K562 (cell line): Measurements from ENCODE around the gene DDX5. TPM values are rescaled to one million over a fixed set of nuclear protein-coding genes. Genes with fewer than 3 reads are reported as not detected.

Source experiments
- ATAC-seq: fragments of 200-7000 bp; cut with Tn5 transposase; 3 replicates; pipeline ENCODE4 v1.9.1; 2020; ENCODE audit warnings: moderate library complexity
- BruUV-seq: library from RNA; stranded (reverse); fragments of 400-500 nt; replicated peaks from 2 replicates; lab custom pipeline; 2021; lab: Mats Ljungman, UMichigan
- CTCF ChIA-PET: fragments of 300-600 bp; formaldehyde crosslinking; extraction: SDS; loops from one replicate; lab custom pipeline; 2021; ENCODE audit warnings: low intra/inter-chr PET ratio; lab: Yijun Ruan, JAX
- POLR2A ChIA-PET: fragments of 300-600, 350-650 bp; sonication (Branson Sonifier 250); formaldehyde crosslinking; extraction: SDS; loops from one replicate; lab custom pipeline; 2021; ENCODE audit warnings: antibody characterized with exemption, inconsistent platforms; lab: Yijun Ruan, JAX
- DNase-seq, 4 experiments: peaks; one replicate each; pipeline versions ENCODE4 v3.0.0 to v3.0.0-alpha.2; 2011 to 2018; ENCODE audit warnings: low spot score in 3 of 4, mixed read lengths in 3 of 4; ENCODE audit errors: extremely low read depth in 1 of 4
- FAIRE-seq: peaks from 2 replicates; lab custom pipeline; 2011; peaks lifted over from hg19 to GRCh38; lab: Jason Lieb, UNC
- H2AFZ ChIP-seq: 2 replicates; pipeline ENCODE4 v1.6.0; 2011; ENCODE audit warnings: low read depth, low read length, control low read depth, inconsistent platforms
- H3K27ac ChIP-seq: fragments of 200-600 bp; 3 replicates; pipeline ENCODE4 v1.8.0; 2011; ENCODE audit warnings: low read depth, mild to moderate bottlenecking, control low read depth, inconsistent platforms, low read length, moderate library complexity, mixed read lengths; ENCODE audit errors: extremely low read depth
- H3K27me3 ChIP-seq, 2 experiments: fragments of 300-600 bp in 1 of 2; 2 replicates in 1 of 2; 3 replicates in 1 of 2; pipeline versions ENCODE4 v1.6.0 to v1.8.0; 2011; ENCODE audit warnings: inconsistent platforms in 2 of 2, low read length in 2 of 2, mild to moderate bottlenecking in 1 of 2, mixed read lengths in 1 of 2, moderate library complexity in 1 of 2; ENCODE audit not compliant: control insufficient read depth in 2 of 2, insufficient read depth in 2 of 2
- H3K36me3 ChIP-seq: fragments of 300-600 bp; 3 replicates; pipeline ENCODE4 v1.8.0; 2011; ENCODE audit warnings: mild to moderate bottlenecking, low read length, inconsistent platforms; ENCODE audit not compliant: control insufficient read depth, insufficient read depth
- H3K4me1 ChIP-seq, 2 experiments: fragments of 200-600 bp in 1 of 2; replicated peaks in 1 of 2; 2 replicates in 1 of 2; 3 replicates in 1 of 2; pipeline versions ENCODE4 v1.5.1 to v1.8.0; 2011; ENCODE audit warnings: inconsistent platforms in 2 of 2, low read length in 2 of 2, mild to moderate bottlenecking in 1 of 2, mixed read lengths in 1 of 2, moderate library complexity in 1 of 2; ENCODE audit not compliant: control insufficient read depth in 2 of 2, insufficient read depth in 2 of 2
- H3K4me2 ChIP-seq: 2 replicates; pipeline ENCODE4 v1.6.1; 2011; ENCODE audit warnings: low read length, control low read depth, inconsistent platforms, mixed read lengths; ENCODE audit not compliant: insufficient read depth
- H3K4me3 ChIP-seq: fragments of 200-600 bp; sonication (generic), shearing (Covaris generic); 2 replicates; pipeline ENCODE4 v1.5.1; 2016; ENCODE audit warnings: control low read depth, inconsistent platforms
- H3K79me2 ChIP-seq: fragments of 200-600 bp; 3 replicates; pipeline ENCODE4 v1.8.0; 2011; ENCODE audit warnings: low read length, inconsistent platforms; ENCODE audit not compliant: control insufficient read depth, insufficient read depth
- H3K9ac ChIP-seq, 2 experiments: 2 replicates each; pipeline versions ENCODE4 v1.6.0 to v1.6.1; 2011; ENCODE audit warnings: low read depth in 2 of 2, low read length in 2 of 2, control low read depth in 1 of 2, inconsistent platforms in 1 of 2, mild to moderate bottlenecking in 1 of 2, mixed read lengths in 1 of 2; ENCODE audit not compliant: insufficient read depth in 1 of 2
- H3K9me1 ChIP-seq: one replicate; pipeline ENCODE4 v1.6.0; 2011; ENCODE audit warnings: inconsistent platforms, mild to moderate bottlenecking, low read length, moderate library complexity; ENCODE audit not compliant: control insufficient read depth, insufficient read depth
- H3K9me3 ChIP-seq: replicated peaks from 2 replicates; pipeline ENCODE4 v1.5.1; 2011; ENCODE audit warnings: low read depth, low read length, inconsistent platforms; ENCODE audit not compliant: control insufficient read depth, insufficient read depth
- H4K20me1 ChIP-seq: replicated peaks from 2 replicates; pipeline ENCODE4 v1.6.1; 2011; ENCODE audit warnings: low read length, inconsistent platforms, mixed read lengths; ENCODE audit not compliant: control insufficient read depth, insufficient read depth
- HNRNPH1 ChIP-seq: fragments of 200-400 bp; formaldehyde crosslinking; optimal IDR thresholded peaks from 2 replicates; pipeline ENCODE3; 2017; ENCODE audit warnings: low read depth, mild to moderate bottlenecking, low read length, moderate library complexity
- JUND ChIP-seq, 2 experiments: IDR thresholded peaks; 2 replicates in 1 of 2; 3 replicates in 1 of 2; pipeline ENCODE4 v1.6.1; 2011; ENCODE audit warnings: borderline replicate concordance in 2 of 2, low read depth in 2 of 2, low read length in 2 of 2, improper control_type of control experiment in 1 of 2, missing biosample characterization in 1 of 2, missing genetic modification characterization in 1 of 2, missing genetic modification reagents in 1 of 2
- MYNN ChIP-seq, 2 experiments: sonication (generic); formaldehyde crosslinking in 1 of 2; IDR thresholded peaks; 2 replicates each; pipeline versions ENCODE4 v1.5.0 to v1.6.1; 2016 to 2020; ENCODE audit warnings: antibody characterized with exemption in 1 of 2, missing genetic modification reagents in 1 of 2
- POLR2A ChIP-seq: fragments of 450-650 bp; conservative IDR thresholded peaks from 2 replicates; pipeline ENCODE4 v1.6.1; 2016
- ZNF140 ChIP-seq: fragments of 250-450 bp; sonication (Bioruptor Pico); IDR thresholded peaks from 2 replicates; pipeline ENCODE4 v1.8.0; 2021; ENCODE audit warnings: moderate library complexity, mild to moderate bottlenecking, inconsistent platforms
- ZNF668 ChIP-seq: fragments of 250-450 bp; sonication (Bioruptor Pico); IDR thresholded peaks from 2 replicates; pipeline ENCODE4 v1.8.0; 2022; ENCODE audit warnings: mild to moderate bottlenecking, inconsistent platforms
- WGBS: fragments of 100-300 bp; shearing (Covaris generic); methylation state at CpG from one replicate; pipeline ENCODE4 v1.1.6; 2016; ENCODE audit warnings: low coverage, mixed read lengths; ENCODE audit not compliant: insufficient coverage; ENCODE audit errors: missing lambda C conversion rate; 5-methylcytosine and 5-hydroxymethylcytosine counted together
- in situ Hi-C: fragments of 300-500 bp; cut with MboI; formaldehyde crosslinking; loops from 4 replicates; pipeline ENCODE4 v1.15.0; 2018; ENCODE audit warnings: inconsistent platforms, mixed read lengths
- intact Hi-C: fragments of 100-400 bp; cut with micrococcal nuclease; formaldehyde crosslinking; loops from 2 replicates; pipeline ENCODE4 v1.14.2; 2022
- polyA plus RNA-seq, 8 experiments: library from polyadenylated mRNA; depleted of rRNA in 4 of 8; stranded (reverse) in 5 of 8; unstranded in 3 of 8; fragments of >200 nt; fragmentation: Nextera tagmentation in 2 of 8; fragmentation: Illumina TruSeq in 1 of 8; extraction: Ambion mirVana in 2 of 8; extraction: Trizol in 1 of 8; gene quantifications; 2 replicates each; pipeline versions ENCODE4 v1.2.1 to v1.2.3, GENCODE V29; 2011 to 2014; ENCODE audit warnings: inconsistent platforms in 1 of 8, missing spikeins in 1 of 8
- total RNA-seq, 7 experiments: library from RNA; depleted of rRNA in 6 of 7; stranded (reverse); fragments of >200 nt in 6 of 7; fragmentation: Illumina TruSeq in 2 of 7; extraction: Trizol in 2 of 7; gene quantifications; 2 replicates each; pipeline versions ENCODE4 v1.2.1 to v1.2.3, GENCODE V29; 2011 to 2021; ENCODE audit warnings: low replicate concordance in 1 of 7
- TF ChIP-seq, protein P1 (sequence below): fragments of 250-450 bp; sonication (Bioruptor Pico); IDR thresholded peaks from 2 replicates; pipeline ENCODE4 v1.8.0; 2021; ENCODE audit warnings: moderate library complexity, mild to moderate bottlenecking, inconsistent platforms
- TF ChIP-seq, protein P2 (sequence below), 2 experiments: fragments of 150-350 bp in 1 of 2; IDR thresholded peaks; 2 replicates each; pipeline ENCODE4 v1.6.1; 2012 to 2016; ENCODE audit warnings: low read depth in 2 of 2, low read length in 2 of 2, mild to moderate bottlenecking in 1 of 2, moderate library complexity in 1 of 2
- TF ChIP-seq, protein P3 (sequence below): sonication (generic); formaldehyde crosslinking; IDR thresholded peaks from 2 replicates; pipeline ENCODE4 v1.9.0; 2022; ENCODE audit warnings: mild to moderate bottlenecking, missing genetic modification reagents

Gene DDX5
- total and polyA plus RNA-seq, 9 of the 15 experiments (the other 6 are each of a cell fraction or from before 2014, with no cell fraction given): 306 to 1,639 (median 604) TPM

DNA sequence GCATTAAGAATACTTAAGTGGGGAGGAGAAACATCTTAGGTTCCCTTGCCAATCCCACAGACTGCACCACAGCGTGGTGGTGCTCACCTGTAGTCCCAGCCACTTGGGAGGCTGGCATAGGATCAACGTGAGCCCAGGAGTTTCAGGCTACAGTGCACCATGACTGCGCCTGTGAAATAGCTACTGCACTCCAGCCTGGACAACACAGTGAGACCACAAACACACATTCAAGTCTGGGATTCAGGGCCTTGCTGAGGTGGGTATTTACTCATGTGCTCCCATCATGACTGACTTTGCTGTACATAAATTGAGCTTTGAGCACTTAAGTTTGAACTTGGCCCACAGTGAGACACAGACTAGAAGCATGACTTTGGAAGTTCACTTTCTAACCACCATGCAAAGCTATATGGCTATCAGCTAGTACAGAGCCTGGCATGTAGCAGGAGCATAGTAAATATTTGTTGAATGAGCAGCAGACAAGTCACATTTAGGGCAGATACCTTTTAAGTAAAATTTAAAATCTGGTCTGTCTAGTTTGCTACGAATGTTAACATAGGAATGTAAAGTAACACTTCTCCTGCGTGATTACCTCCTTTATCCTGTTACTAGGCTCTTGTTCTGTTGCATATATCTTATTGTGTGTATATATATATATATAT lies 34.2 kb upstream of the DDX5 start:
- DNase-seq (no peak), ATAC-seq (no peak), FAIRE-seq (no peak)
- intact Hi-C loops (no loop called here), in situ Hi-C loops (no loop called here)
- 94% methylated on average over 5 of the region's 5 CpGs for WGBS
- no TSS peak for BruUV-seq
- no peaks in the 10 kb centered on the region for H3K9me3 ChIP-seq
- H2AFZ ChIP-seq: no peak overlapping the region
- POLR2A ChIA-PET: interaction anchor here (0.6 to 1.3 kb wide), 3 partner anchors 7 to 199 kb away, joined by 5 to 8 read pairs (median 5); no protein-coding TSS in a partner anchor
- no peak overlapping the region for H3K4me3 ChIP-seq
- H3K79me2 ChIP-seq: no peaks in the 10 kb centered on the region
- TF ChIP-seq ZNF140 (CRISPR knock-in tag): no peak
- no peak overlapping the region for H3K9ac ChIP-seq
- no peaks in the 10 kb centered on the region for H3K9me1 ChIP-seq
- H4K20me1 ChIP-seq: no peaks in the 10 kb centered on the region
- no peak overlapping the region for H3K27ac ChIP-seq
- no peaks in the 10 kb centered on the region for H3K27me3 ChIP-seq
- CTCF ChIA-PET: no interaction called here
- H3K4me2 ChIP-seq: no peak overlapping the region
- peaks cover 60% of the 10 kb centered on the region for H3K36me3 ChIP-seq
- H3K4me1 ChIP-seq: peaks cover 0 to 15% of the 10 kb centered on the region in 2 experiments; a peak in 3 of 5 replicates

DNA sequence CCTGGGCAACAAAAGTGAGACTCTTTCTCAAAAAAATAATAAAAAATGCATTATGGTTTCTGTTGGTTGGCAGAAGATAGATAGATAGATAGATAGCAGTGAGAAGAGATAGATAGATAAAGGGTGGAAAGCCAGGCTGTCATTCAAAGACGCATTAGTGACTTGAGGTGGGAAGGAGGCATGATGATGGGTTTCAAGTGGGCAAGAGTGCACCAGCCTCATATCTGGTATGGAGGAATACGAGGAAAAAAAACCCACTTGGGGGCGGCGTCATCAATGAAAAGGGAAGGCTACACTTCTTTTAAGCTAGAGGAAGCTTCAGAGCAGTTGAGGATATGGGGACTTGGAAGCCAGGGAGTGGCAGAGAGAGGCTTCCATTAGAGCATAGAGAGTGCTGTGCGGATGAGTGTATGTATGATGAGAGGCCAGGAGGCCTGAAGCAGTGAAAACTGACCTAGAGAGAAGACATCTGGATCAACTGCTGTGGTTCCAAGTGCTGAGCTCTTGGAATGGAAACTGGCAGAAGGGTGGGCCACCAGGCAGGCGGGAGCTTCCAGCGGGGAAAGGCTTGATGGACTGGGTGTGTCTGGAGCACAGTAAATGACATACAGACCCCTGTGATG lies 32.5 kb upstream of the DDX5 start:
- no TSS peak for BruUV-seq
- Histone ChIP-seq H3K36me3 (peaks cover 68% of the 10 kb centered on the region), H3K4me1 (peaks cover 0 to 19% of the 10 kb centered on the region in 2 experiments; a peak in 3 of 5 replicates), H3K4me3 (no peak overlapping the region), H3K9me1 (no peaks in the 10 kb centered on the region), H3K27ac (no peak overlapping the region), H3K9me3 (no peaks in the 10 kb centered on the region), H3K79me2 (no peaks in the 10 kb centered on the region), H3K9ac (no peak overlapping the region), H2AFZ (no peak overlapping the region), H3K27me3 (no peaks in the 10 kb centered on the region), H4K20me1 (no peaks in the 10 kb centered on the region), H3K4me2 (no peak overlapping the region)
- in situ Hi-C loops: no loop called here
- ChIA-PET POLR2A (interaction anchor here (0.6 to 2.7 kb wide), 10 partner anchors 9 to 189 kb away, joined by 3 to 15 read pairs (median 4); partner anchors contain the start of genes CEP95 and DDX5), CTCF (interaction anchor here (0.7 kb wide), 1 partner anchor 124 kb away, joined by 3 read pairs; no protein-coding TSS in a partner anchor)
- 89% methylated on average over 7 of the region's 7 CpGs for WGBS
- no peak for DNase-seq
- no peak for ATAC-seq
- FAIRE-seq: no peak
- intact Hi-C loops: loop anchor here (10.0 kb wide), 1 partner anchor 106 kb away; no protein-coding TSS in a partner anchor
- TF ChIP-seq, protein P1, sequence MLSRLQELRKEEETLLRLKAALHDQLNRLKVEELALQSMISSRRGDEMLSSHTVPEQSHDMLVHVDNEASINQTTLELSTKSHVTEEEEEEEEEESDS: no peak
- TF ChIP-seq, protein P2, sequence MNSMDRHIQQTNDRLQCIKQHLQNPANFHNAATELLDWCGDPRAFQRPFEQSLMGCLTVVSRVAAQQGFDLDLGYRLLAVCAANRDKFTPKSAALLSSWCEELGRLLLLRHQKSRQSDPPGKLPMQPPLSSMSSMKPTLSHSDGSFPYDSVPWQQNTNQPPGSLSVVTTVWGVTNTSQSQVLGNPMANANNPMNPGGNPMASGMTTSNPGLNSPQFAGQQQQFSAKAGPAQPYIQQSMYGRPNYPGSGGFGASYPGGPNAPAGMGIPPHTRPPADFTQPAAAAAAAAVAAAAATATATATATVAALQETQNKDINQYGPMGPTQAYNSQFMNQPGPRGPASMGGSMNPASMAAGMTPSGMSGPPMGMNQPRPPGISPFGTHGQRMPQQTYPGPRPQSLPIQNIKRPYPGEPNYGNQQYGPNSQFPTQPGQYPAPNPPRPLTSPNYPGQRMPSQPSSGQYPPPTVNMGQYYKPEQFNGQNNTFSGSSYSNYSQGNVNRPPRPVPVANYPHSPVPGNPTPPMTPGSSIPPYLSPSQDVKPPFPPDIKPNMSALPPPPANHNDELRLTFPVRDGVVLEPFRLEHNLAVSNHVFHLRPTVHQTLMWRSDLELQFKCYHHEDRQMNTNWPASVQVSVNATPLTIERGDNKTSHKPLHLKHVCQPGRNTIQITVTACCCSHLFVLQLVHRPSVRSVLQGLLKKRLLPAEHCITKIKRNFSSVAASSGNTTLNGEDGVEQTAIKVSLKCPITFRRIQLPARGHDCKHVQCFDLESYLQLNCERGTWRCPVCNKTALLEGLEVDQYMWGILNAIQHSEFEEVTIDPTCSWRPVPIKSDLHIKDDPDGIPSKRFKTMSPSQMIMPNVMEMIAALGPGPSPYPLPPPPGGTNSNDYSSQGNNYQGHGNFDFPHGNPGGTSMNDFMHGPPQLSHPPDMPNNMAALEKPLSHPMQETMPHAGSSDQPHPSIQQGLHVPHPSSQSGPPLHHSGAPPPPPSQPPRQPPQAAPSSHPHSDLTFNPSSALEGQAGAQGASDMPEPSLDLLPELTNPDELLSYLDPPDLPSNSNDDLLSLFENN (IDR thresholded peaks at IDR 0.05; ENCODE audit: low read depth in 2 of 2, low read length in 2 of 2): no peak
- no peak for TF ChIP-seq HNRNPH1
- TF ChIP-seq ZNF668 (CRISPR knock-in tag): no peak
- TF ChIP-seq, protein P3, sequence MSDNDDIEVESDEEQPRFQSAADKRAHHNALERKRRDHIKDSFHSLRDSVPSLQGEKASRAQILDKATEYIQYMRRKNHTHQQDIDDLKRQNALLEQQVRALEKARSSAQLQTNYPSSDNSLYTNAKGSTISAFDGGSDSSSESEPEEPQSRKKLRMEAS (CRISPR knock-in tag): no peak
- TF ChIP-seq MYNN (IDR thresholded peaks at IDR 0.05): no peak
- no peak for TF ChIP-seq MYNN (CRISPR knock-in tag; IDR thresholded peaks at IDR 0.05)
- no peak for TF ChIP-seq JUND (IDR thresholded peaks at IDR 0.05; ENCODE audit: borderline replicate concordance, low read depth, low read length)
- TF ChIP-seq JUND (tag; IDR thresholded peaks at IDR 0.05; ENCODE audit: borderline replicate concordance, low read depth, low read length): no peak
- TF ChIP-seq POLR2A: peak; percentile 59
